AG04450 (cell line): ENCODE measurements around the gene CLEC4F. TPM values are rescaled to one million over a fixed set of nuclear protein-coding genes. Genes with fewer than 3 reads are reported as not detected.

Experiments
- CTCF ChIA-PET: fragments of 300-600, 350-600 bp; formaldehyde crosslinking; extraction: SDS; loops from one replicate; lab custom pipeline; 2022; ENCODE audit warnings: antibody characterized with exemption, inconsistent platforms; lab: Charles Lee
- POLR2A ChIA-PET: fragments of 350-600 bp; formaldehyde crosslinking; extraction: SDS; loops from one replicate; lab custom pipeline; 2021; ENCODE audit warnings: antibody characterized with exemption, inconsistent platforms; lab: Yijun Ruan, JAX
- DNase-seq: peaks from one replicate; pipeline ENCODE4 v3.0.0-alpha.2; 2011; ENCODE audit warnings: low read depth, low spot score
- H3K27ac ChIP-seq: one replicate; pipeline ENCODE4 v1.5.1; 2012; ENCODE audit warnings: low read depth, low read length, control low read depth
- H3K27me3 ChIP-seq: one replicate; pipeline ENCODE4 v1.6.0; 2012; ENCODE audit warnings: low read length; ENCODE audit not compliant: control insufficient read depth, insufficient read depth
- H3K4me3 ChIP-seq: 2 replicates; pipeline ENCODE4 v1.5.1; 2011; ENCODE audit warnings: mild to moderate bottlenecking, low read depth, low read length, control low read depth
- H3K9me3 ChIP-seq: 2 replicates; pipeline ENCODE4 v1.5.1; 2012; ENCODE audit warnings: low read length; ENCODE audit not compliant: control insufficient read depth, insufficient read depth
- polyA plus RNA-seq: library from polyadenylated mRNA; depleted of rRNA; stranded (reverse); fragments of >200 nt; gene quantifications from 2 replicates; pipeline ENCODE4 v1.2.3, GENCODE V29; 2011
- TF ChIP-seq, protein P1 (sequence below): IDR thresholded peaks from 2 replicates; pipeline ENCODE4 v1.5.1; 2011; ENCODE audit warnings: low read depth, low read length, control low read depth, inconsistent platforms

The CLEC4F gene
- polyA plus RNA-seq, 1 experiment: not detected

DNA sequence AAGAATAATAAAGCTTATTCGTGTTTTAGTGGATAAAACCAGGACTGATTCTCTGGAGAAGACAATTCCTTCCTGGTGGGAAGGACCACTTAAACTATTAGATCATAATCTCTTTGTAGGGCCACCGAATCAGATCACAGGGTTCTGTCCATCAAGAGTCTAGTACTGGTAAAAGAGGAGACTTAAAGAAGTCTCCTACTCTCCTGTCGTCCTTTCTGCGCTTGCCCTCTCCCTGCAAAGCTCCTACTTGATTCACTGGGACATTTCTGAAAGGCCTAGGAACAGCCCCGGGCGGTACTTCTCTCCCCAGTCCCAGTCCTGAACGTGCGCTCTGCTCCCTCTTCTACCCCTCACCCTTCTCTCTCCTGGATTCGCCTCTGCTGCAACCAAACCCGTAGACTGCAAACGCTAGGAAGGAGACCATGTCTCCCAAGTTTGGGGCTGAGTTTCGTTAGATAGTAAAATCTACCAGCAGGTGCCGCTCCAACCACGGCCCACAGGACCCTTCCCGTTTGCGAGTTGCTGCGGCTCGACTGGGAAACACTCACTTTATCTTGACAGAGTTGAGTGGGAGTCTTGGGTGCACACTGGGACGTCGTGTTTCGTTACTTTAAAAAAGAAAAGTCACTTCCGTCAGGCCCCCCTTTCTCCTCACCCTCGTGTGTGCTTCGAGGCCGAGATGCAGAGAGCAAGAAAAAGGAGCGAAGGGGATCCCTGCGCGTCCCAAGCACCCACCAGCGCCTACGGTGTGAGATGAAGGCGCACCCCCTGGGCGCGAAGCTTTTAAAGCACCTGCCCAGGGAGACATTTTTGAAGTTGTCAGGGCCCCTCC lies 30.9 kb downstream of the CLEC4F start:
- H3K4me3 ChIP-seq: no peak overlapping the region
- H3K9me3 ChIP-seq: no peaks in the 10 kb centered on the region; the same call in 1 of the 2 replicates
- no peak for DNase-seq
- TF ChIP-seq, protein P1, sequence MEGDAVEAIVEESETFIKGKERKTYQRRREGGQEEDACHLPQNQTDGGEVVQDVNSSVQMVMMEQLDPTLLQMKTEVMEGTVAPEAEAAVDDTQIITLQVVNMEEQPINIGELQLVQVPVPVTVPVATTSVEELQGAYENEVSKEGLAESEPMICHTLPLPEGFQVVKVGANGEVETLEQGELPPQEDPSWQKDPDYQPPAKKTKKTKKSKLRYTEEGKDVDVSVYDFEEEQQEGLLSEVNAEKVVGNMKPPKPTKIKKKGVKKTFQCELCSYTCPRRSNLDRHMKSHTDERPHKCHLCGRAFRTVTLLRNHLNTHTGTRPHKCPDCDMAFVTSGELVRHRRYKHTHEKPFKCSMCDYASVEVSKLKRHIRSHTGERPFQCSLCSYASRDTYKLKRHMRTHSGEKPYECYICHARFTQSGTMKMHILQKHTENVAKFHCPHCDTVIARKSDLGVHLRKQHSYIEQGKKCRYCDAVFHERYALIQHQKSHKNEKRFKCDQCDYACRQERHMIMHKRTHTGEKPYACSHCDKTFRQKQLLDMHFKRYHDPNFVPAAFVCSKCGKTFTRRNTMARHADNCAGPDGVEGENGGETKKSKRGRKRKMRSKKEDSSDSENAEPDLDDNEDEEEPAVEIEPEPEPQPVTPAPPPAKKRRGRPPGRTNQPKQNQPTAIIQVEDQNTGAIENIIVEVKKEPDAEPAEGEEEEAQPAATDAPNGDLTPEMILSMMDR: peak; percentile 61
- H3K27ac ChIP-seq: no peak overlapping the region
- H3K27me3 ChIP-seq: peaks cover 27% of the 10 kb centered on the region
- CTCF ChIA-PET: interaction anchor here (0.6 to 1.5 kb wide), 5 partner anchors 15 to 1307 kb away, joined by 3 to 5 read pairs (median 3); no protein-coding TSS in a partner anchor
- POLR2A ChIA-PET: no interaction called here

DNA sequence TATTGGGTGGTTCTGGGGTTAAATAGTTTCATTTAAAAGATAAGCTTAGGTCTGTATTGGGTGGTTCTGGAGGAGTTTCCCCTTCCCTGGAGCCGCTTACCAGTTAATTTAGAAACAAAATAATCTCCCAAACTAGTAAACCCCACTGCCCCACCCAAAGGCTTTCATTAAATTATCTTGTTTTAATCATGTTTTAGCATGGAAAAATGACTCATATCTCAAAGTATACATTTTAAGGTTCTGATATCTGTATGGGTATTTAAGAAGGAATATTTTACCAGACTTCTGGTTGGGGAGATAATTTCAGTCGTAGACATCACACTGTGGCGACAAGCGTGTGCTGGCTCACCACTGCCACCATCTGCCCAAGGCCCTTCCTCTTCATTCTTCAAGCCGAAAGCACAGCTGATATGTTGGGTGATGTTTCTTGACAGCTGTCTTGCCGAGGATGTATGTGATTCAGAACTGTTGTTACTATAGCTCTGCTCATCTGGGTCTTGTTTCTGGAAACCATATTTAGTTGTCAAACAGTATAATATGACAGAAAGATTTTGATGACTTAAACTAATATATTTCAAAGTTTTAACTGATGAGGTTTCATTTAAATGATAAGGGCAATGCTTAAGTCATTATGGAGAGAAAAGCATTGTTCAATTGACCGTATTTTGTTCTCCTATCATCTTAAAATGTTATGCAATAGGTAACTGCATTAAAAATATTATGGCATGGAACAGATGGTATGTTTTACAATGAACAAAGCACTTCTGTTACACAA lies 35.1 kb downstream of the CLEC4F start:
- no peaks in the 10 kb centered on the region; the same call in 1 of the 2 replicates for H3K9me3 ChIP-seq
- TF ChIP-seq, protein P1: no peak
- H3K27ac ChIP-seq: no peak overlapping the region
- ChIA-PET CTCF (no interaction called here), POLR2A (no interaction called here)
- H3K4me3 ChIP-seq: no peak overlapping the region
- peaks cover 19% of the 10 kb centered on the region for H3K27me3 ChIP-seq
- DNase-seq: no peak

DNA sequence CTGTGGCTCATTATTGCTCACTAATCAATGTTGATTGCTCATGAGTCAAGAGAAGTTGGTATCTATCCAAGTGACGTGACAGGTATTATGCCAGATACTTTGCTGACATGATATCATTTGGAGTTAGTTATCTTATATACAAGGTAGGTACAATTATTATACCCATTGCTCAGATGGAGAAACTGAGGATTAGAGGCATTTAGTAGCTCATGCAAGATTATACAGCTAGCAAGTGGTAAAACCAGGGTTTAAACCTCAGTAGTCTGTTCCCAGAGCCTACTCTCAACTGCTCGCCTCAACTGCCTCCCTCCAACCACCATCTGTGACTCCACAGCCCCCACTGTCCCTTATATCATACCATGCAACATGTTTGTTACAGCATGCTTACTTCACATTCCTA lies 36.1 kb downstream of the CLEC4F start:
- no peak for DNase-seq
- TF ChIP-seq, protein P1: no peak
- no peak overlapping the region for H3K27ac ChIP-seq
- ChIA-PET CTCF (no interaction called here), POLR2A (no interaction called here)
- H3K4me3 ChIP-seq: no peak overlapping the region
- no peaks in the 10 kb centered on the region for H3K9me3 ChIP-seq
- H3K27me3 ChIP-seq: peaks cover 10% of the 10 kb centered on the region

DNA sequence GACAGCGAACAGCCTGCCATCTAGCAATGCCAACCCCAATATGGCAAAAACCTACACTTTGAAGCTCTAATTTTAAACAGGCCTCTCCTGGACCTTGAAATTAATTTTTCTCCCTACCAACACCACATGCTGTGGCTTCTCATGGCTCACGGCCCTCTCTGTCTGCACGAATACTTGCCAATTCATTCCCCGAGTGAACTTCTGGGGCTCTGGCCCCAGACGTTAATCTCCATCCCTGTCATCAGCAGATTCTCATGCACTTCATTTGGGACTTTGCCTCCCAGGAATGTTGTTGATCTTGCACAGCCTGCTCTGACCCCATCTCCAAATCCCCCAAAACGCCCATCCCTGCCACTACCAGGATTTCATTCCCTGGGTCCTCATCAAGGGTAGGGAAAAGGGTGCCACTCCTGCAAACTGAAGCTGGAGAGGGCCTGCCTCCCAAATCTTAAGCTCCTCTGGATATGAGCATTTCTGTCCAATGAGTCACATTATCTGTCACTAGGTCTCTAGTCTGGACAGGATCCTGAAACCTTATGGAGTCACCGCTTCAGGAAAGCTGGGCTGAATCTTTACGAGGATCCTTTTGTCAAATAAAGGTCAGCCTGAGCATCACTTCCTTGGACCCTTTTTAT lies 40.4 kb downstream of the CLEC4F start:
- TF ChIP-seq, protein P1: no peak
- POLR2A ChIA-PET: no interaction called here
- peaks cover 4% of the 10 kb centered on the region for H3K27me3 ChIP-seq
- H3K27ac ChIP-seq: no peak overlapping the region
- no peak for DNase-seq
- no peaks in the 10 kb centered on the region for H3K9me3 ChIP-seq
- CTCF ChIA-PET: no interaction called here
- no peak overlapping the region for H3K4me3 ChIP-seq
